HG03457 (cell line): Measurements from ENCODE around the gene TECR.
"Not testable (repeated sequence)": the region's sequence is repeated elsewhere in the genome, so short reads cannot be mapped to it uniquely, and the experiment has no call there.

ENCODE experiments used
- ATAC-seq: cut with Tn5 transposase; IDR thresholded peaks from one replicate; pipeline ENCODE4 v1.9.1; 2021; ENCODE audit warnings: moderate number of reproducible peaks; ENCODE audit not compliant: unreplicated experiment

Gene TECR

GRCh38 chr19:14529254-14530004 lies at the start of gene TECR:
TSS of gene TECR (plus strand) at chr19:14529594. CDS start at chr19:14529697, 103 bp downstream.
- peak; percentile 87 for ATAC-seq

- no peak for ATAC-seq
Measured at GRCh38 chr19:14479975-14480699, 49.3 kb upstream of the TECR start.

- ATAC-seq = no peak
Measured at GRCh38 chr19:14480700-14481079, 48.7 kb upstream of the TECR start.

- ATAC-seq = no peak
Measured at GRCh38 chr19:14482172-14482941, 47.0 kb upstream of the TECR start.

GRCh38 chr19:14487370-14488125 lies 41.8 kb upstream of the TECR start:
- ATAC-seq = no peak

- ATAC-seq = no peak
Measured at GRCh38 chr19:14492756-14493337, 36.5 kb upstream of the TECR start.

GRCh38 chr19:14494411-14494810 lies 35.0 kb upstream of the TECR start:
- ATAC-seq = no peak

- ATAC-seq = no peak
Measured at GRCh38 chr19:14494910-14495671, 34.3 kb upstream of the TECR start.

- no peak for ATAC-seq
Measured at GRCh38 chr19:14495672-14496028, 33.7 kb upstream of the TECR start.

- ATAC-seq = peak; percentile 53
Measured at GRCh38 chr19:14496029-14496833, 33.2 kb upstream of the TECR start, which contains the start of gene GIPC1. TSS of gene GIPC1 (minus strand) at chr19:14496127. CDS start at chr19:14482976, 13,151 bp downstream.

GRCh38 chr19:14496834-14497227 lies 32.6 kb upstream of the TECR start:
- ATAC-seq = no peak

GRCh38 chr19:14497228-14497921 lies 32.0 kb upstream of the TECR start:
- ATAC-seq = no peak

- ATAC-seq = no peak
Measured at GRCh38 chr19:14502334-14503092, 26.9 kb upstream of the TECR start.

- ATAC-seq = no peak
Measured at GRCh38 chr19:14503285-14503684, 26.1 kb upstream of the TECR start.

- ATAC-seq = not testable (repeated sequence)
Measured at GRCh38 chr19:14504575-14504974, 24.8 kb upstream of the TECR start.

- no peak for ATAC-seq
Measured at GRCh38 chr19:14505488-14506239, 23.7 kb upstream of the TECR start.
